Measurements from ENCODE around the gene BMPR1B. TPM values are rescaled to one million over a fixed set of nuclear protein-coding genes. Genes with fewer than 3 reads are reported as not detected.
A peak's percentile ranks its signal among the peaks of the same experiment; 100 is the strongest.

BMPR1B gene
- total RNA-seq, 1 experiment from 2014 or later = 0.35 TPM

- Mint-ChIP-seq H3K27ac (no peak overlapping the region; a peak in 1 of 7 replicates), H3K9me3 (peaks cover 0 to 4% of the 10 kb centered on the region in 2 experiments; a peak in 1 of 5 replicates), H3K4me1 (peaks cover 8 to 12% of the 10 kb centered on the region in 2 experiments), H3K36me3 (ENCODE audit: insufficient read depth in 1 of 3, low read depth in 3 of 3) (no peaks in the 10 kb centered on the region), H3K4me3 (no peak overlapping the region), H3K27me3 (ENCODE audit: low read depth) (no peaks in the 10 kb centered on the region; the same call in 1 of the 2 replicates)
- TF ChIP-seq, protein P1, sequence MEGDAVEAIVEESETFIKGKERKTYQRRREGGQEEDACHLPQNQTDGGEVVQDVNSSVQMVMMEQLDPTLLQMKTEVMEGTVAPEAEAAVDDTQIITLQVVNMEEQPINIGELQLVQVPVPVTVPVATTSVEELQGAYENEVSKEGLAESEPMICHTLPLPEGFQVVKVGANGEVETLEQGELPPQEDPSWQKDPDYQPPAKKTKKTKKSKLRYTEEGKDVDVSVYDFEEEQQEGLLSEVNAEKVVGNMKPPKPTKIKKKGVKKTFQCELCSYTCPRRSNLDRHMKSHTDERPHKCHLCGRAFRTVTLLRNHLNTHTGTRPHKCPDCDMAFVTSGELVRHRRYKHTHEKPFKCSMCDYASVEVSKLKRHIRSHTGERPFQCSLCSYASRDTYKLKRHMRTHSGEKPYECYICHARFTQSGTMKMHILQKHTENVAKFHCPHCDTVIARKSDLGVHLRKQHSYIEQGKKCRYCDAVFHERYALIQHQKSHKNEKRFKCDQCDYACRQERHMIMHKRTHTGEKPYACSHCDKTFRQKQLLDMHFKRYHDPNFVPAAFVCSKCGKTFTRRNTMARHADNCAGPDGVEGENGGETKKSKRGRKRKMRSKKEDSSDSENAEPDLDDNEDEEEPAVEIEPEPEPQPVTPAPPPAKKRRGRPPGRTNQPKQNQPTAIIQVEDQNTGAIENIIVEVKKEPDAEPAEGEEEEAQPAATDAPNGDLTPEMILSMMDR (conservative IDR thresholded peaks at IDR 0.05) = no peak
- no peaks in the 10 kb centered on the region for H3K9me3 ChIP-seq (ENCODE audit: control insufficient read depth, low read depth, low read length)
- peak overlapping the region; percentile 27 for H3K18ac ChIP-seq (ENCODE audit: insufficient read length, low read depth, low read length)
- no peak overlapping the region for H3K4ac ChIP-seq (ENCODE audit: low read depth, low read length)
- DNase-seq = no peak
- no peaks in the 10 kb centered on the region for H4K20me1 ChIP-seq (ENCODE audit: control insufficient read depth, insufficient read depth, insufficient read length)
- H2BK12ac ChIP-seq (ENCODE audit: insufficient read length, low read depth, low read length) = no peak overlapping the region
- no peak overlapping the region for H2AK5ac ChIP-seq (ENCODE audit: insufficient read length, low read length)
- H3K79me1 ChIP-seq (ENCODE audit: insufficient read depth, low read depth, low read length, poor library complexity, severe bottlenecking) = no peaks in the 10 kb centered on the region
- H4K8ac ChIP-seq (replicated peaks; ENCODE audit: insufficient read length, low read depth, low read length) = no peak overlapping the region
- no peak overlapping the region for H3K14ac ChIP-seq (ENCODE audit: insufficient read depth, low read length)
- H3K27me3 ChIP-seq (ENCODE audit: insufficient read depth, low read length) = no peaks in the 10 kb centered on the region
- no peak overlapping the region for H3K23ac ChIP-seq (ENCODE audit: insufficient read length, low read depth, low read length)
- no peak overlapping the region for H3K56ac ChIP-seq (ENCODE audit: insufficient read length, low read depth, low read length)
- H2BK120ac ChIP-seq (ENCODE audit: low read depth, low read length, poor library complexity, severe bottlenecking) = no peak overlapping the region
- no peak overlapping the region for H4K91ac ChIP-seq (ENCODE audit: insufficient read length, low read depth, low read length)
- H3K79me2 ChIP-seq (ENCODE audit: insufficient read depth, low read length) = no peaks in the 10 kb centered on the region
- no peak overlapping the region for H4K5ac ChIP-seq (ENCODE audit: insufficient read length, low read depth, low read length)
- no peaks in the 10 kb centered on the region for H3K4me1 ChIP-seq (ENCODE audit: insufficient read depth, low read length)
- no CpG with 5 or more reads among the region's 1 CpG for WGBS (ENCODE audit: extremely low coverage, insufficient read length, low lambda C conversion rate)
- no peak overlapping the region for H2AFZ ChIP-seq (ENCODE audit: low read length)
- no peak overlapping the region for H2BK5ac ChIP-seq (ENCODE audit: insufficient read length, low read length)
- H2BK20ac ChIP-seq (ENCODE audit: low read depth, low read length, poor library complexity, severe bottlenecking) = no peak overlapping the region
- H3K9ac ChIP-seq (ENCODE audit: extremely low read depth, insufficient read length, low read length) = no peak overlapping the region
- H3K4me2 ChIP-seq (ENCODE audit: insufficient read depth, insufficient read length, low read length) = no peak overlapping the region
- no peaks in the 10 kb centered on the region for H3K23me2 ChIP-seq (ENCODE audit: insufficient read length, low read depth, low read length, poor library complexity, severe bottlenecking)
- no peak overlapping the region for H2BK15ac ChIP-seq (ENCODE audit: low read depth, low read length)
- no peak overlapping the region for H3K27ac ChIP-seq (ENCODE audit: insufficient read length, low read depth, low read length)
- H3T11ph ChIP-seq (ENCODE audit: low read length) = no peak overlapping the region
Measured at GRCh38 chr4:95059663-95060062, 301.9 kb downstream of the BMPR1B start.

Data from H9 (cell line).